Measurements from ENCODE around the gene ATRN.

Gene ATRN

GRCh38 chr20:3697588-3698305, 226.9 kb downstream of the ATRN start:
- Histone ChIP-seq H3K4me3 (replicated peaks; ENCODE audit: low read depth, low read length) (no peak overlapping the region), H3K36me3 (ENCODE audit: control insufficient read depth, insufficient read depth, low read length) (no peaks in the 10 kb centered on the region), H3K27me3 (replicated peaks; ENCODE audit: control insufficient read depth, insufficient read depth, low read length) (no peaks in the 10 kb centered on the region; the same call in none of the 2 replicates)
- DNase-seq (ENCODE audit: extremely low read depth, insufficient read length), result no peak
- TF ChIP-seq, protein P1, sequence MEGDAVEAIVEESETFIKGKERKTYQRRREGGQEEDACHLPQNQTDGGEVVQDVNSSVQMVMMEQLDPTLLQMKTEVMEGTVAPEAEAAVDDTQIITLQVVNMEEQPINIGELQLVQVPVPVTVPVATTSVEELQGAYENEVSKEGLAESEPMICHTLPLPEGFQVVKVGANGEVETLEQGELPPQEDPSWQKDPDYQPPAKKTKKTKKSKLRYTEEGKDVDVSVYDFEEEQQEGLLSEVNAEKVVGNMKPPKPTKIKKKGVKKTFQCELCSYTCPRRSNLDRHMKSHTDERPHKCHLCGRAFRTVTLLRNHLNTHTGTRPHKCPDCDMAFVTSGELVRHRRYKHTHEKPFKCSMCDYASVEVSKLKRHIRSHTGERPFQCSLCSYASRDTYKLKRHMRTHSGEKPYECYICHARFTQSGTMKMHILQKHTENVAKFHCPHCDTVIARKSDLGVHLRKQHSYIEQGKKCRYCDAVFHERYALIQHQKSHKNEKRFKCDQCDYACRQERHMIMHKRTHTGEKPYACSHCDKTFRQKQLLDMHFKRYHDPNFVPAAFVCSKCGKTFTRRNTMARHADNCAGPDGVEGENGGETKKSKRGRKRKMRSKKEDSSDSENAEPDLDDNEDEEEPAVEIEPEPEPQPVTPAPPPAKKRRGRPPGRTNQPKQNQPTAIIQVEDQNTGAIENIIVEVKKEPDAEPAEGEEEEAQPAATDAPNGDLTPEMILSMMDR (IDR thresholded peaks at IDR 0.05; ENCODE audit: insufficient read depth, low read length, poor library complexity, severe bottlenecking), result no peak

GRCh38 chr20:3698591-3699001, 227.8 kb downstream of the ATRN start:
- TF ChIP-seq, protein P1 (IDR thresholded peaks at IDR 0.05; ENCODE audit: insufficient read depth, low read length, poor library complexity, severe bottlenecking), result no peak
- Histone ChIP-seq H3K27me3 (replicated peaks; ENCODE audit: control insufficient read depth, insufficient read depth, low read length) (no peaks in the 10 kb centered on the region; the same call in none of the 2 replicates), H3K4me3 (replicated peaks; ENCODE audit: low read depth, low read length) (no peak overlapping the region), H3K36me3 (ENCODE audit: control insufficient read depth, insufficient read depth, low read length) (no peaks in the 10 kb centered on the region)
- no peak for DNase-seq (ENCODE audit: extremely low read depth, insufficient read length)

GRCh38 chr20:3699037-3699436, 228.2 kb downstream of the ATRN start:
- no peak for DNase-seq (ENCODE audit: extremely low read depth, insufficient read length)
- H3K27me3 ChIP-seq (replicated peaks; ENCODE audit: control insufficient read depth, insufficient read depth, low read length), result no peaks in the 10 kb centered on the region; the same call in none of the 2 replicates
- TF ChIP-seq, protein P1 (IDR thresholded peaks at IDR 0.05; ENCODE audit: insufficient read depth, low read length, poor library complexity, severe bottlenecking), result no peak
- no peak overlapping the region for H3K4me3 ChIP-seq (replicated peaks; ENCODE audit: low read depth, low read length)
- H3K36me3 ChIP-seq (ENCODE audit: control insufficient read depth, insufficient read depth, low read length), result no peaks in the 10 kb centered on the region
